AG04450 (cell line): ENCODE measurements around the gene BMP7. TPM values are rescaled to one million over a fixed set of nuclear protein-coding genes. Genes with fewer than 3 reads are reported as not detected.

Source experiments
- CTCF ChIA-PET: fragments of 300-600, 350-600 bp; formaldehyde crosslinking; extraction: SDS; loops from one replicate; lab custom pipeline; 2022; ENCODE audit warnings: antibody characterized with exemption, inconsistent platforms; lab: Charles Lee
- POLR2A ChIA-PET: fragments of 350-600 bp; formaldehyde crosslinking; extraction: SDS; loops from one replicate; lab custom pipeline; 2021; ENCODE audit warnings: antibody characterized with exemption, inconsistent platforms; lab: Yijun Ruan, JAX
- DNase-seq: peaks from one replicate; pipeline ENCODE4 v3.0.0-alpha.2; 2011; ENCODE audit warnings: low read depth, low spot score
- H3K27ac ChIP-seq: one replicate; pipeline ENCODE4 v1.5.1; 2012; ENCODE audit warnings: low read depth, low read length, control low read depth
- H3K27me3 ChIP-seq: one replicate; pipeline ENCODE4 v1.6.0; 2012; ENCODE audit warnings: low read length; ENCODE audit not compliant: control insufficient read depth, insufficient read depth
- H3K4me3 ChIP-seq: 2 replicates; pipeline ENCODE4 v1.5.1; 2011; ENCODE audit warnings: mild to moderate bottlenecking, low read depth, low read length, control low read depth
- H3K9me3 ChIP-seq: 2 replicates; pipeline ENCODE4 v1.5.1; 2012; ENCODE audit warnings: low read length; ENCODE audit not compliant: control insufficient read depth, insufficient read depth
- CTCF ChIP-seq: IDR thresholded peaks from 2 replicates; pipeline ENCODE4 v1.5.1; 2011; ENCODE audit warnings: low read depth, low read length, control low read depth, inconsistent platforms
- polyA plus RNA-seq: library from polyadenylated mRNA; depleted of rRNA; stranded (reverse); fragments of >200 nt; gene quantifications from 2 replicates; pipeline ENCODE4 v1.2.3, GENCODE V29; 2011

Gene BMP7
- polyA plus RNA-seq, 1 experiment: not detected

- CTCF ChIA-PET: interaction anchor here (0.6 kb wide), 1 partner anchor 180 kb away, joined by 3 read pairs; no protein-coding TSS in a partner anchor
- DNase-seq: no peak
- POLR2A ChIA-PET: no interaction called here
- H3K4me3 ChIP-seq: no peak overlapping the region
- no peak for TF ChIP-seq CTCF
- H3K27me3 ChIP-seq: no peaks in the 10 kb centered on the region
- no peak overlapping the region for H3K27ac ChIP-seq
- peaks cover 2% of the 10 kb centered on the region; the same call in 1 of the 2 replicates for H3K9me3 ChIP-seq
Measured at GRCh38 chr20:57225197-57225733, 41.2 kb downstream of the BMP7 start.

DNA sequence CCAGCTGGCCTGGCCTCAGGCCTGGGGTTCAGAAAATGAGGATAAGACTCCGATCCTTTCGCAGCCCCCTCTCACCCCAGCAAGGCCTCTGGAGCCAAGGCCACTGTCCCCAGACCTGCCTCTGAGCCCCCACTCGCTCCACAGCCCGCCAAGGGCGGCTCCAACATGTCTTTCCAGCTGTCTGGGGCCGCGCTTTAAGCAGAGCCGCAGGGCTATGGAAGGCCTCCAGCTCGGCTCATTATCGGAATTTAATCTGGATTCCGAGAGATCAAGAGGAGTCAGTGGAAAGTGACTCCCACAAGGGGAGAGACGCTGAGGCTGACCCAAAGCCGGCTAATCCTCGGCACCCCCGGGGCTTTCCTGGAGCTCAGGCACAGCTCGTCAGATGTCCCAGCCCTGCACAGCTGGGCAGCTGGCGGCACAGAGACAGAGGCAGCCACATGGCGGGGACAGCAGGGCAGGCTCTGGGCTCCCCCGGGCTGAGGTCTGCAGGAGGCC, 41.8 kb downstream of the BMP7 start:
- no peak for DNase-seq
- POLR2A ChIA-PET: no interaction called here
- Histone ChIP-seq H3K9me3 (peaks cover 2% of the 10 kb centered on the region), H3K27ac (no peak overlapping the region), H3K4me3 (no peak overlapping the region), H3K27me3 (no peaks in the 10 kb centered on the region)
- CTCF ChIA-PET: interaction anchor here (0.6 kb wide), 1 partner anchor 179 kb away, joined by 3 read pairs; no protein-coding TSS in a partner anchor
- TF ChIP-seq CTCF: no peak

DNA sequence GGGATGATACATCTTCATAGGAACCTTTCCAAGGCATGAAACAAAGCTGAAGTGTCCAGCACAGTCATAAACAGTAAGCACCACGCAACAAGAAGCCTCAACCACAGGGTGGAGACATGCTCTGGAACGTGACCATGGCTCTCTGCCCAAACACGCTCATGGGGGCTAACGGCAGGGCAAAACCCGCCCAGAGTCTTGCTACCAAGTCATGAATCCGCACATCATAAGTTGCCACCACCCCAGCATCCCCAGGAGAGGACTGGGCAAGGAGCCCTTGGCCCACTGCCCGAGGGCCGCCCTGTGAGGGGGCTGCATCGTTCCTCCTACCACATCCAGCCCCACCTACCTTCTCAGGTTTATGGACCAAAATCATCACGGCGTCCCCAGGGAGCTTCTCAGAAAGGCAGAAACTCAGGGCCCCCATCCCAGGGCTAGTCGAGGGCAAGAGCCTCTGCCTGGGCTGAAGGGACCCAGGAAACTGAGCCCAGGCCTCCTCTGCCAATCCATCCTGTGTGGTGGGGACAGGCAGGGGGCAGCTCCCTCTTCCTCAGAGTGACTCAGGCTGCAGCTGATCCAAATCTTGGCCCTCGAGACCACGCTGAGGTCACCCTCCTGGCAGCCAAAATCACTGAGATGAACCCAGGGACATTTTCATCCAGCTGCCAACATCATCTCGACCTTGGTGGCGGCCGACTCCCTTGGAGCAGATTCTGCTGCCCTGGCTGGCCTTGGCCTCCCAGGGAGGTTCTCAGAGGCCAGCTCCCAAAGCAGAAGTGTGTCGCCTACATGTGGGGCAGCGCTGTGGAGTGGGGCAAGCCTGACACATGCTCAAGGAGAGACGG, 42.6 kb downstream of the BMP7 start:
- CTCF ChIA-PET: no interaction called here
- no peaks in the 10 kb centered on the region for H3K27me3 ChIP-seq
- no peak for TF ChIP-seq CTCF
- DNase-seq: no peak
- no peak overlapping the region for H3K4me3 ChIP-seq
- POLR2A ChIA-PET: no interaction called here
- H3K9me3 ChIP-seq: peaks cover 5% of the 10 kb centered on the region
- H3K27ac ChIP-seq: no peak overlapping the region

DNA sequence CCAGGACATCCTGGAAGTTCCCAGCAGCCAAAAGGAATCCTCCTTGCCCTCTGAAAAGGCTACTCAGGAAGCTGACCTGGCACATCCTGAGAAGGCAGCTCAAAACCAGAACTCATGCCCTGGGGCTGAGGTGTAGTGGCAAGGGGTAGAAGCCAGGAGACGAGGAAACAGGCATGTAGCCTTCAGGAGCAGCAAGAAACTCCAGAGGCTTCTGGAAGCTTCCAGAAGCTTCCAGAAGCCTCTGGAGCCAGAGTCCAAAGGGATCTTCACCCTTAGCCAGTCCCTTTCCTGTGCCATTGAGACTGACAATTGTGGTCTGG, 43.9 kb downstream of the BMP7 start:
- ChIA-PET CTCF (interaction anchor here (0.6 kb wide), 1 partner anchor 183 kb away, joined by 4 read pairs; no protein-coding TSS in a partner anchor), POLR2A (no interaction called here)

More for the DNA sequence above, 43.9 kb downstream of the BMP7 start:
- TF ChIP-seq CTCF: no peak
- H3K27ac ChIP-seq: no peak overlapping the region
- H3K9me3 ChIP-seq: peaks cover 5% of the 10 kb centered on the region
- no peak for DNase-seq
- H3K4me3 ChIP-seq: no peak overlapping the region
- H3K27me3 ChIP-seq: no peaks in the 10 kb centered on the region
